SK-N-SH treated with all-trans-retinoic acid at 6 μM for 48 hours (cell line): ENCODE data around the gene CABP1.

Source experiments
- OSR1 ChIP-seq: fragments of 250-450 bp; sonication (Bioruptor Pico); IDR thresholded peaks from 2 replicates; pipeline ENCODE4 v1.8.0; 2022; ENCODE audit warnings: moderate library complexity, mild to moderate bottlenecking, inconsistent platforms
- RARB ChIP-seq: fragments of 250-450 bp; sonication (Bioruptor Pico); IDR thresholded peaks from 2 replicates; pipeline ENCODE4 v1.8.0; 2021; ENCODE audit warnings: mild to moderate bottlenecking, moderate library complexity
- ZFP3 ChIP-seq: fragments of 250-450 bp; sonication (Bioruptor Pico); IDR thresholded peaks from 2 replicates; pipeline ENCODE4 v1.5.0; 2020; ENCODE audit warnings: mild to moderate bottlenecking, moderate library complexity
- ZNF565 ChIP-seq: fragments of 450-650 bp; formaldehyde crosslinking; conservative IDR thresholded peaks from 2 replicates; pipeline ENCODE4 v1.5.0; 2020; ENCODE audit warnings: low read depth, mild to moderate bottlenecking, moderate library complexity
- TF ChIP-seq, protein P1 (sequence below): fragments of 250-450 bp; sonication (Bioruptor Pico); IDR thresholded peaks from 2 replicates; pipeline ENCODE4 v1.5.1; 2020; ENCODE audit warnings: low read depth, mild to moderate bottlenecking, moderate library complexity

DNA sequence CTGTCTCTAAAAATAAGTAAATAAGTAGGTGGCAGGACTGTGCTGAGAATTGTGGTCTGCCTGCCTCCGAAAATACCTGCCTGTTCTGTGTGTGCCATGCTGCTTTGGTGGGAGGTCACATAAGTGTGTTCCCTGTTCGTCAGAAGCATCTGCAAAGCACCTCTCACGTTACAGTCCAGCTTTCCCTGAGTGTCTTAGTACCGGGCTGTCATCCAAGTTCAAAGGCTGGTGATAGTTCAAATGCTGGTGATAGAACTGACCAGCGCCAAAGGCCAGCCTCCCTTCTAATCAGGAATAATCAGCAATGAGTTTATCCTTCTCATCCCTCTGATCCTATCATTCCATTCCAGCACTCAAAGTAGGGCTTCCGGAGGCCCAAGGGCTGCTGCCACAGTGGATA lies 5.6 kb downstream of the CABP1 start:
- TF ChIP-seq, protein P1, sequence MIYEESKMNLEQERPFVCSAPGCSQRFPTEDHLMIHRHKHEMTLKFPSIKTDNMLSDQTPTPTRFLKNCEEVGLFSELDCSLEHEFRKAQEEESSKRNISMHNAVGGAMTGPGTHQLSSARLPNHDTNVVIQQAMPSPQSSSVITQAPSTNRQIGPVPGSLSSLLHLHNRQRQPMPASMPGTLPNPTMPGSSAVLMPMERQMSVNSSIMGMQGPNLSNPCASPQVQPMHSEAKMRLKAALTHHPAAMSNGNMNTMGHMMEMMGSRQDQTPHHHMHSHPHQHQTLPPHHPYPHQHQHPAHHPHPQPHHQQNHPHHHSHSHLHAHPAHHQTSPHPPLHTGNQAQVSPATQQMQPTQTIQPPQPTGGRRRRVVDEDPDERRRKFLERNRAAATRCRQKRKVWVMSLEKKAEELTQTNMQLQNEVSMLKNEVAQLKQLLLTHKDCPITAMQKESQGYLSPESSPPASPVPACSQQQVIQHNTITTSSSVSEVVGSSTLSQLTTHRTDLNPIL (CRISPR knock-in tag): no peak
- no peak for TF ChIP-seq RARB (CRISPR knock-in tag)
- TF ChIP-seq ZNF565 (CRISPR knock-in tag): no peak
- no peak for TF ChIP-seq ZFP3 (CRISPR knock-in tag)
- TF ChIP-seq OSR1 (CRISPR knock-in tag): no peak
